HUES6 (cell line): ENCODE results near the gene PPP6R3.
"Not testable (repeated sequence)": the region's sequence is repeated elsewhere in the genome, so short reads cannot be mapped to it uniquely, and the experiment has no call there.

Experiments
- H3K27ac ChIP-seq: 2 replicates; pipeline ENCODE4 v1.7.0; 2013; ENCODE audit warnings: low read depth, mild to moderate bottlenecking, low read length, inconsistent platforms
- H3K27me3 ChIP-seq: 2 replicates; pipeline ENCODE4 v1.6.1; 2013; ENCODE audit warnings: low read length; ENCODE audit not compliant: control insufficient read depth, insufficient read depth
- H3K36me3 ChIP-seq: 2 replicates; pipeline ENCODE4 v1.6.1; 2013; ENCODE audit warnings: low read length; ENCODE audit not compliant: control insufficient read depth, insufficient read depth
- H3K4me1 ChIP-seq: 2 replicates; pipeline ENCODE4 v1.6.1; 2013; ENCODE audit warnings: low read length; ENCODE audit not compliant: control insufficient read depth, insufficient read depth
- H3K4me3 ChIP-seq: 2 replicates; pipeline ENCODE4 v1.5.1; 2013; ENCODE audit warnings: low read depth, low read length
- H3K9ac ChIP-seq: one replicate; pipeline ENCODE4 v1.6.1; 2013; ENCODE audit warnings: mild to moderate bottlenecking, low read length
- H3K9me3 ChIP-seq: 2 replicates; pipeline ENCODE4 v1.6.1; 2013; ENCODE audit warnings: low read depth, low read length; ENCODE audit not compliant: control insufficient read depth, insufficient read depth

The PPP6R3 gene

DNA sequence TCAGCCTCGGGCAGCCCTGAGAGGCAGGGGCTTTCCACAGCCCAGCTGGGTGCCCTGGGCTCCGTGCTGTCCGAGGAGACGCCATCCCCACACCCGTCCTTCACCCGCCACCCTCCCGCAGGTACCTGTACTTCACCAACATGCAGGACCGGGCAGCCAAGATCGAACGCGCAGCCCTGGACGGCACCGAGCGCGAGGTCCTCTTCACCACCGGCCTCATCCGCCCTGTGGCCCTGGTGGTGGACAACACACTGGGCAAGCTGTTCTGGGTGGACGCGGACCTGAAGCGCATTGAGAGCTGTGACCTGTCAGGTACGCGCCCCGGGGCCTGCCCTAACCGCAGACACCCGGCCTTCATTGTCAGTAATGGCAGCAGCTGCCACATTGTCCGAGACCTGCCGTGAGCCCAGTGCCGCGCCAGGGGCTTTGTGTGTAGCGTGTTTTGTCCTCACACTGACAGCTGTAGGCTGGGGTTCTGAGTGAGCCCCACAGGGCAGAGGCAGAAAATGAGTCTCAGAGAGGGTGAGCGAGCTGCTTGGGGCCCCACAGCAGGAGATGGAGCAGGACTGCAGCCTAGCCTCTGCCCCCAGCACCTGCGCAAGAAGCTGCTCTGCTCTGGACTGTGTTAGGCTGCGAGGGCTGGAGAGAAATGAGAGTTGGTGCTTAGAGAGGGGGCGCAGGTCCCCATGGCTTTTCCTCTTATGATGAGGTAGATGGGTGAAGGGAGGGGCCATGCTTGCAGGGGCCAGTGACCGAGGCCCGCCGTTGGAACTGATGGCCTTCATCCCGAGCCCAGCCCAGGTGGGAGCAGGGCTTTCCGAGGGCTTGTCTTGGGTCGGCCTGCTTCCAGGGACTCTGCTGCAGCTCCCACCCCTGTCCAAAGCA, 35.3 kb upstream of the PPP6R3 start:
- Histone ChIP-seq H3K27ac (no peak overlapping the region), H3K4me1 (no peaks in the 10 kb centered on the region), H3K27me3 (no peaks in the 10 kb centered on the region), H3K4me3 (no peak overlapping the region), H3K36me3 (peaks cover 55% of the 10 kb centered on the region), H3K9ac (no peak overlapping the region), H3K9me3 (peaks cover 9% of the 10 kb centered on the region)

DNA sequence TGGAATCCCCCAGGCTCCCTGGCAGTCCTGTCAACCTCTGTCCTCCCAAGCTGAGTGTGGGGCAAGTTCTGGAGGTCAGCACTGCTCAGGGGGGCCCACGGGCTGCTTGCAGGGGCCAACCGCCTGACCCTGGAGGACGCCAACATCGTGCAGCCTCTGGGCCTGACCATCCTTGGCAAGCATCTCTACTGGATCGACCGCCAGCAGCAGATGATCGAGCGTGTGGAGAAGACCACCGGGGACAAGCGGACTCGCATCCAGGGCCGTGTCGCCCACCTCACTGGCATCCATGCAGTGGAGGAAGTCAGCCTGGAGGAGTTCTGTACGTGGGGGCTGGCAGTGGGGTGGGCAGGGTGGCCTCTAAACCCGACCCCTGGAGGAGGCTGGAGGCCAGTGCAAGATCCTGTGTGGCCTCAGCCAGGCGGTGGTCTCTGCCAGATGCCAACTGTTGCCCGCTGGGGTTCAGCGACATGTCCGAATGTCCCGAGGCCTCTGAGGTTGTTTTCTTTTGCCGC, 34.6 kb upstream of the PPP6R3 start:
- Histone ChIP-seq H3K27me3 (no peaks in the 10 kb centered on the region), H3K4me3 (no peak overlapping the region), H3K4me1 (no peaks in the 10 kb centered on the region), H3K9ac (no peak overlapping the region), H3K9me3 (peaks cover 9% of the 10 kb centered on the region), H3K36me3 (peaks cover 59% of the 10 kb centered on the region), H3K27ac (no peak overlapping the region)

GRCh38 chr11:68429661-68430060, 30.9 kb upstream of the PPP6R3 start:
- Histone ChIP-seq H3K27me3 (no peaks in the 10 kb centered on the region), H3K36me3 (peaks cover 80% of the 10 kb centered on the region), H3K4me3 (no peak overlapping the region)

DNA sequence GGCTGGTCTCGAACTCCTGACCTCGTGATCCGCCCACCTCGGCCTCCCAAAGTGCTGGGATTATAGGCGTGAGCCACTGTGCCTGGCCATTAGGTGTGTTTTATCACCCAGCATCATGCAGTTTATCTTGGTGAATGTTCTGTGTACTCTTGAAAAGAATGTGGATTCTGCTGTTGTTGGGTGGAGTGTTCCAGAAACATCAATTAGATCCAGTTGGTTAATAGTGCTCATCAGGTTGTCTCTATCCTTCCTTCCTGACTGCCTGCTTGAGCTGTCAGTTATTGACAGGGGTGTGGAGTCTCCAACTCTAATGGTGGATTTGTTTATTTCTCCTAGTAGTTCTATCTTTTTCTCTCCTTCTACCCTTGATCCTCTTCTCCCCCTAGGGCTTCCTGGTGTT, 30.2 kb upstream of the PPP6R3 start:
- no peaks in the 10 kb centered on the region for H3K4me1 ChIP-seq
- H3K27me3 ChIP-seq, result no peaks in the 10 kb centered on the region
- H3K9ac ChIP-seq, result no peak overlapping the region
- H3K9me3 ChIP-seq, result peaks cover 9% of the 10 kb centered on the region
- no peak overlapping the region for H3K4me3 ChIP-seq
- peaks cover 80% of the 10 kb centered on the region for H3K36me3 ChIP-seq
- H3K27ac ChIP-seq, result no peak overlapping the region

More at GRCh38 chr11:68429661-68430060, 30.9 kb upstream of the PPP6R3 start:
- no peak overlapping the region for H3K27ac ChIP-seq
- no peaks in the 10 kb centered on the region for H3K4me1 ChIP-seq
- no peak overlapping the region for H3K9ac ChIP-seq
- H3K9me3 ChIP-seq, result peaks cover 9% of the 10 kb centered on the region

- no peak overlapping the region for H3K4me3 ChIP-seq
- H3K4me1 ChIP-seq, result no peaks in the 10 kb centered on the region
- no peak overlapping the region for H3K27ac ChIP-seq
- no peaks in the 10 kb centered on the region for H3K27me3 ChIP-seq
- no peak overlapping the region for H3K9ac ChIP-seq
- peaks cover 9% of the 10 kb centered on the region for H3K9me3 ChIP-seq
- H3K36me3 ChIP-seq, result peaks cover 78% of the 10 kb centered on the region
Measured at GRCh38 chr11:68430801-68431200, 29.8 kb upstream of the PPP6R3 start.

- Histone ChIP-seq H3K4me3 (no peak overlapping the region), H3K27me3 (no peaks in the 10 kb centered on the region), H3K9me3 (peaks cover 9% of the 10 kb centered on the region), H3K27ac (no peak overlapping the region), H3K36me3 (peaks cover 68% of the 10 kb centered on the region), H3K9ac (no peak overlapping the region), H3K4me1 (peaks cover 7% of the 10 kb centered on the region; the same call in 1 of the 2 replicates)
Measured at GRCh38 chr11:68431984-68432645, 28.4 kb upstream of the PPP6R3 start.

- Histone ChIP-seq H3K27me3 (no peaks in the 10 kb centered on the region), H3K4me1 (peaks cover 13% of the 10 kb centered on the region; the same call in 1 of the 2 replicates), H3K4me3 (no peak overlapping the region), H3K9ac (no peak overlapping the region), H3K36me3 (peaks cover 67% of the 10 kb centered on the region), H3K27ac (no peak overlapping the region), H3K9me3 (peaks cover 9% of the 10 kb centered on the region)
Measured at GRCh38 chr11:68432874-68433273, 27.7 kb upstream of the PPP6R3 start.

GRCh38 chr11:68433541-68433940, 27.0 kb upstream of the PPP6R3 start:
- H3K27ac ChIP-seq, result no peak overlapping the region
- peaks cover 67% of the 10 kb centered on the region for H3K36me3 ChIP-seq
- H3K4me1 ChIP-seq, result peaks cover 13% of the 10 kb centered on the region; the same call in 1 of the 2 replicates
- H3K9ac ChIP-seq, result no peak overlapping the region
- H3K27me3 ChIP-seq, result no peaks in the 10 kb centered on the region
- H3K9me3 ChIP-seq, result peaks cover 9% of the 10 kb centered on the region
- no peak overlapping the region for H3K4me3 ChIP-seq

DNA sequence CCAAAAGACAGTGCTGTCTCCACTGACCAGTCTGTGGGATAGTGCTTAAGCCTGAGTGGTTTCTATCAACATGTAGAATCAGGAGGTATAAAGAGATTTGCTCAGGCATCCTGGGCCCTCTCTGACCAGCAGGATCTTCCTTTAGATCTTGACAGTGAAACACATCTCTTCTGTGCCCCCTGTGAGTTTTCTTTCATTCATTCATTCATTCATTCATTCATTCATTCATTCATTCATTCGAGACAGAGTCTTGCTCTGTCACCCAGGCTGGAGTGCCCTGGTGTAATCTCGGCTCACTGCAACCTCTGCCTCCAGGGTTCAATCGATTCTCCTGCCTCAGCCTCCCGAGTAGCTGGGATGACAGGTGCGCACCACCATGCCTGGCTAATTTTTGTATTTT, 26.4 kb upstream of the PPP6R3 start:
- H3K27ac ChIP-seq, H3K9ac ChIP-seq, H3K4me3 ChIP-seq, H3K27me3 ChIP-seq, H3K9me3 ChIP-seq: not testable (repeated sequence)
- Histone ChIP-seq H3K36me3 (peaks cover 68% of the 10 kb centered on the region), H3K4me1 (peaks cover 16% of the 10 kb centered on the region; the same call in 1 of the 2 replicates)

DNA sequence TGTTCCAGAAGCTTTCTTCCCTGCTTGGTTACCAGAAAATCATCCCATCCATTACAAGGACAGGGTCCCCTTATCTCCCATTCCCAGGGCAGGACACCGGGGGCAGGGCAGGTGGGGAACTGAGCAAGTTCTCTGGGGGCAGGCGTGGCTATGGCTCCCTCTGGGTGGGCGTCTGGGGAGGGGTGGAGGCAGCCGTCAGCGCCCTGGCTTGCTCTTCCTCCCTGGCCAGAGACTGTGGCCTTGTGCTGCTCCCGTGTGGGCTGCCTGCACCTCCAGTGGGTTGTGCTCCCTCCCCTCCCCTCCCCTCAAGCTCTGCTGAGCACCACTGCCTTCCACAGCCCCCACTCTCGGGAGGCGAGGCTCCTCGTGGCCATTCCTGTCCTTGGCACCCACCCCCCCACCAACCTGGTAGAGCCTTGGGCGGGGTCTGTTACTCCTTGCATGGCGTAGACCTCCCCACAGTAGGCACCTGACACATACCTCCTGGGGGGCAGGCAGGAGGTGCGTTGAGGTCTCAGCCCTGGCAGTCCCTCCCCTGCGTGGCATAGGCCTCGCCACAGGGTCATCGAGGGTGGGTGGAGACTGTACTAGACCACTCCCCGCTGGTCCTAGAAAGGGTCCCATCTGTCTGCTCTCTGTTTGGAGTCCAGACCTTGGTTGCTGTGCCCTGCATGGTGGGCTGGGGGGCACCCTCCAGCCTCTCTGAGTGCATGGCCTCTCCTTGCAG, 24.2 kb upstream of the PPP6R3 start:
- H3K36me3 ChIP-seq, result peaks cover 53% of the 10 kb centered on the region
- no peak overlapping the region for H3K4me3 ChIP-seq
- peaks cover 34% of the 10 kb centered on the region for H3K4me1 ChIP-seq
- no peak overlapping the region for H3K27ac ChIP-seq
- peak overlapping the region; percentile 6 for H3K9ac ChIP-seq
- H3K9me3 ChIP-seq, result no peaks in the 10 kb centered on the region
- no peaks in the 10 kb centered on the region for H3K27me3 ChIP-seq
